Ectodermal cell (in vitro differentiated cells): ENCODE data around the gene LDLR.
"Not testable (repeated sequence)": the region's sequence is repeated elsewhere in the genome, so short reads cannot be mapped to it uniquely, and the experiment has no call there.

ENCODE experiments used
- H3K27ac ChIP-seq: 2 replicates; pipeline ENCODE4 v1.7.0; 2013; ENCODE audit warnings: mild to moderate bottlenecking, low read depth, low read length; ENCODE audit not compliant: insufficient read depth, poor library complexity, severe bottlenecking
- H3K27me3 ChIP-seq: 2 replicates; pipeline ENCODE4 v1.7.0; 2013; ENCODE audit warnings: mild to moderate bottlenecking, low read length; ENCODE audit not compliant: insufficient read depth, control insufficient read depth, poor library complexity, severe bottlenecking
- H3K36me3 ChIP-seq: one replicate; pipeline ENCODE4 v1.7.0; 2013; ENCODE audit warnings: low read length; ENCODE audit not compliant: control insufficient read depth, insufficient read depth
- H3K4me1 ChIP-seq: one replicate; pipeline ENCODE4 v1.7.0; 2013; ENCODE audit warnings: low read length; ENCODE audit not compliant: control insufficient read depth, insufficient read depth
- H3K4me3 ChIP-seq: 2 replicates; pipeline ENCODE4 v1.7.0; 2013; ENCODE audit warnings: low read depth, low read length, control low read depth; ENCODE audit not compliant: insufficient read depth
- H3K9me3 ChIP-seq: 2 replicates; pipeline ENCODE4 v1.7.0; 2013; ENCODE audit warnings: mild to moderate bottlenecking, low read length, moderate library complexity; ENCODE audit not compliant: control insufficient read depth
- WGBS, 2 experiments: methylation state at CpG; one replicate each; pipeline ENCODE4 v1.1.7; 2013; ENCODE audit warnings: missing lambda C conversion rate in 2 of 2; 5-methylcytosine and 5-hydroxymethylcytosine counted together

The LDLR gene

GRCh38 chr19:11091703-11092153 lies 2.5 kb downstream of the LDLR start:
- H3K4me3 ChIP-seq, result peak overlapping the region; percentile 98
- no peaks in the 10 kb centered on the region for H3K27me3 ChIP-seq
- no peaks in the 10 kb centered on the region for H3K9me3 ChIP-seq
- WGBS, 2 experiments, result 45 to 56% methylated on average over 8 of the region's 8 CpGs
- H3K4me1 ChIP-seq, result peaks cover 14% of the 10 kb centered on the region
- peaks cover 25% of the 10 kb centered on the region for H3K36me3 ChIP-seq
- peak overlapping the region; percentile 50 for H3K27ac ChIP-seq

GRCh38 chr19:11092181-11092538 lies 2.9 kb downstream of the LDLR start:
- H3K27me3 ChIP-seq, result no peaks in the 10 kb centered on the region
- peaks cover 14% of the 10 kb centered on the region for H3K4me1 ChIP-seq
- H3K9me3 ChIP-seq, result no peaks in the 10 kb centered on the region
- H3K4me3 ChIP-seq, result no peak overlapping the region
- H3K27ac ChIP-seq, result no peak overlapping the region
- 89 to 92% methylated on average over 6 of the region's 6 CpGs for WGBS, 2 experiments
- peaks cover 25% of the 10 kb centered on the region for H3K36me3 ChIP-seq

GRCh38 chr19:11093689-11094238 lies 4.5 kb downstream of the LDLR start:
- WGBS, 2 experiments, result 94 to 96% methylated on average over 13 to 15 of the region's 15 CpGs

GRCh38 chr19:11094520-11094894 lies 5.2 kb downstream of the LDLR start:
- no peaks in the 10 kb centered on the region for H3K9me3 ChIP-seq
- H3K27me3 ChIP-seq, result no peaks in the 10 kb centered on the region
- no peak overlapping the region for H3K27ac ChIP-seq
- 94 to 95% methylated on average over 4 of the region's 4 CpGs for WGBS, 2 experiments
- H3K36me3 ChIP-seq, result peaks cover 25% of the 10 kb centered on the region
- H3K4me1 ChIP-seq, result peaks cover 7% of the 10 kb centered on the region
- H3K4me3 ChIP-seq, result no peak overlapping the region

More at GRCh38 chr19:11093689-11094238, 4.5 kb downstream of the LDLR start:
- peaks cover 25% of the 10 kb centered on the region for H3K36me3 ChIP-seq
- H3K4me3 ChIP-seq, result no peak overlapping the region
- H3K4me1 ChIP-seq, result peaks cover 9% of the 10 kb centered on the region
- H3K9me3 ChIP-seq, result no peaks in the 10 kb centered on the region
- no peaks in the 10 kb centered on the region for H3K27me3 ChIP-seq
- no peak overlapping the region for H3K27ac ChIP-seq

GRCh38 chr19:11096210-11096841 lies 7.1 kb downstream of the LDLR start:
- Histone ChIP-seq H3K36me3 (peaks cover 41% of the 10 kb centered on the region), H3K27ac (no peak overlapping the region), H3K9me3 (no peaks in the 10 kb centered on the region), H3K27me3 (no peaks in the 10 kb centered on the region), H3K4me3 (no peak overlapping the region), H3K4me1 (peaks cover 7% of the 10 kb centered on the region)
- WGBS, 2 experiments, result 95% methylated on average over 10 of the region's 10 CpGs

- not testable (repeated sequence) for H3K4me1 ChIP-seq, H3K4me3 ChIP-seq, H3K27ac ChIP-seq, H3K27me3 ChIP-seq, H3K9me3 ChIP-seq
- H3K36me3 ChIP-seq, result peaks cover 43% of the 10 kb centered on the region
- WGBS, 2 experiments, result 91 to 95% methylated on average over 6 of the region's 6 CpGs
Observed at GRCh38 chr19:11097367-11097766, 8.1 kb downstream of the LDLR start.

GRCh38 chr19:11098327-11098726 lies 9.1 kb downstream of the LDLR start:
- H3K9me3 ChIP-seq, result no peaks in the 10 kb centered on the region
- 96 to 98% methylated on average over 1 to 2 of the region's 2 CpGs for WGBS, 2 experiments
- peaks cover 53% of the 10 kb centered on the region for H3K36me3 ChIP-seq
- H3K27me3 ChIP-seq, result no peaks in the 10 kb centered on the region
- H3K4me1 ChIP-seq, result no peaks in the 10 kb centered on the region
- no peak overlapping the region for H3K27ac ChIP-seq
- no peak overlapping the region for H3K4me3 ChIP-seq

GRCh38 chr19:11098861-11099260 lies 9.6 kb downstream of the LDLR start:
- WGBS, 2 experiments, result 91% methylated on average over 2 of the region's 3 CpGs; no CpG with 5 or more reads in 1 of the 2 experiments
- no peaks in the 10 kb centered on the region for H3K27me3 ChIP-seq
- H3K4me3 ChIP-seq, result no peak overlapping the region
- no peaks in the 10 kb centered on the region for H3K4me1 ChIP-seq
- H3K27ac ChIP-seq, result no peak overlapping the region
- H3K9me3 ChIP-seq, result no peaks in the 10 kb centered on the region
- peaks cover 58% of the 10 kb centered on the region for H3K36me3 ChIP-seq

GRCh38 chr19:11100049-11100448 lies 10.8 kb downstream of the LDLR start:
- H3K36me3 ChIP-seq, result peaks cover 60% of the 10 kb centered on the region
- no peak overlapping the region for H3K27ac ChIP-seq
- no peaks in the 10 kb centered on the region for H3K4me1 ChIP-seq

GRCh38 chr19:11101057-11101456 lies 11.8 kb downstream of the LDLR start:
- peaks cover 56% of the 10 kb centered on the region for H3K36me3 ChIP-seq
- WGBS, 2 experiments, result 96% methylated on average over 5 of the region's 5 CpGs
- H3K9me3 ChIP-seq, result no peaks in the 10 kb centered on the region

More at GRCh38 chr19:11100049-11100448, 10.8 kb downstream of the LDLR start:
- 94 to 96% methylated on average over 12 of the region's 12 CpGs for WGBS, 2 experiments
- Histone ChIP-seq H3K27me3 (no peaks in the 10 kb centered on the region), H3K9me3 (no peaks in the 10 kb centered on the region), H3K4me3 (no peak overlapping the region)

More at GRCh38 chr19:11101057-11101456, 11.8 kb downstream of the LDLR start:
- Histone ChIP-seq H3K4me1 (no peaks in the 10 kb centered on the region), H3K27ac (no peak overlapping the region), H3K4me3 (no peak overlapping the region), H3K27me3 (no peaks in the 10 kb centered on the region)
